Uterus (tissue), 2 donors: ENCODE data around the gene AQR.

Experiments used
- CTCF ChIP-seq, 4 experiments: fragments of 200-600 bp in 2 of 4; fragments of 450-650 bp in 2 of 4; sonication (generic) in 2 of 4; IDR thresholded peaks; one replicate each; pipeline ENCODE4 v1.5.1; 2016 to 2019; ENCODE audit warnings: antibody characterized with exemption in 4 of 4, mild to moderate bottlenecking in 2 of 4, moderate library complexity in 1 of 4
- POLR2A ChIP-seq, 2 donors: fragments of 450-650 bp; IDR thresholded peaks; one replicate each; pipeline ENCODE4 v1.6.1; 2016; ENCODE audit warnings: antibody characterized with exemption in 2 of 2, mild to moderate bottlenecking in 1 of 2, moderate library complexity in 1 of 2

- TF ChIP-seq CTCF (IDR thresholded peaks at IDR 0.05) (no peak), POLR2A (IDR thresholded peaks at IDR 0.05) (no peak)
Measured at GRCh38 chr15:34802803-34803750, 166.5 kb downstream of the AQR start.
